ENCODE data around the gene BPIFA1. TPM values are rescaled to one million over a fixed set of nuclear protein-coding genes. Genes with fewer than 3 reads are reported as not detected.
A peak's percentile ranks its signal among the peaks of the same experiment; 100 is the strongest.

Gene BPIFA1
- polyA plus RNA-seq, 1 donor = not detected

DNA sequence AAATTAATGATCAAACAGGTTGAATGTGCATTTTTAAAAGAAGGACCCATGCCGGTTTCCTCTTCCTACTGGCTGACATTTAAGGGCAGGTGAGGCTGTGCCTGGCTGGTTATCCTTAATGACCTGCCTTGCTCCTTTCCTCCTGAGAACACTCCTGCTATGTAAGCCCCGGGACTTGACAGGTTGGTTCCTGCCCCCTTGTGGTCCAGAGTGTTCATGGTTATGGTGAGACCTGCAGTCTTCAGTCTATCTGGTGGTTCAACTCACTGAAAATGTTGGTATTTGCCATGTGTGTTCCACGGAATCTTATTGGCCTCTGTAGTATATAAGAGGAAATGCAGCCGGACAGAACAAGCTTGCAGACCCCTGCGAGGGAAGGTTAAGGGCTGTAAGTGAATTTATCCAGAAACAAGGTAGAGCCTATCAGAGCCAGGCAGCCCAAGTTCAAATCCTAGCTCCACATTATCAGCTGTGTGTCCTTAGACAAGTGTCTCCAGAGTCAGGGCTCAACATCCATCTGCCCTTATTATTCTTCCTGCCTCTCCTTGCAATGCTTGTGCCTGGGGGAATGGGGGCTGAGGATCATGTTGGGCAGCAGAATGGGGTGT is 23.9 kb upstream of the BPIFA1 start:
- Histone ChIP-seq H3K27me3 (ENCODE audit: control insufficient read depth, insufficient read depth, low read length) (no peaks in the 10 kb centered on the region), H3K4me1 (ENCODE audit: control insufficient read depth, insufficient read depth, low read length) (no peaks in the 10 kb centered on the region), H3K9me3 (ENCODE audit: control insufficient read depth, low read depth, low read length) (no peaks in the 10 kb centered on the region), H3K4me3 (ENCODE audit: low read length) (no peak overlapping the region), H3K27ac (ENCODE audit: low read length) (no peak overlapping the region), H3K36me3 (ENCODE audit: control insufficient read depth, insufficient read depth, low read length) (no peaks in the 10 kb centered on the region)
- WGBS (ENCODE audit: insufficient coverage, low lambda C conversion rate) = no CpG with 5 or more reads among the region's 5 CpGs
- DNase-seq = peak; percentile 26 to 34

DNA sequence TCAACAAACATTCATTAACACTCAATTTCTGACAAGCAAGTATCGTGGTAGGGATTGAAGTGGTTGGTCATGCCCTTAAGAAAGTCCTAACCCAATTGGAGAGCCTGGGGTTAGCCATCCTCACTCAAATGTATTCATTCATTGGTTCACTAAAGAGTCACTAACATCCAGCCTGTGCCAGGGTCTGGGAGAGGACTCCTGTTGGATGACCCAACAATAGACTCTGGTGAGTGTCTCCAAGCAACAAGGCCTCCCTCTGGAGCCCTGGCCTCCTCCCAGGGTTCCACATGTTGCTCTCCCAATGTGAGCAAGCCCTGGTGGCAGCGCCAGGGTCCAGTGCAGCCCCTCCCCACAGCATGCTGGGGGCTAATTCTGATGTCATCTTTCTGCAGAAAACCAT is 18.7 kb upstream of the BPIFA1 start, which contains the start of gene BPIFA3:
Gene BPIFA3 (plus strand): TSS at position 301 of the 400 bp plus-strand sequence. CDS start 185 bp downstream, outside the sequence.
- Histone ChIP-seq H3K9me3 (ENCODE audit: control insufficient read depth, low read depth, low read length) (no peaks in the 10 kb centered on the region), H3K27me3 (ENCODE audit: control insufficient read depth, insufficient read depth, low read length) (no peaks in the 10 kb centered on the region), H3K4me3 (ENCODE audit: low read length) (no peak within 1 kb of the TSS), H3K36me3 (ENCODE audit: control insufficient read depth, insufficient read depth, low read length) (no peaks in the 10 kb centered on the region), H3K4me1 (ENCODE audit: control insufficient read depth, insufficient read depth, low read length) (no peaks in the 10 kb centered on the region), H3K27ac (ENCODE audit: low read length) (no peak within 1 kb of the TSS)
- no CpG with 5 or more reads among the region's 2 CpGs for WGBS (ENCODE audit: insufficient coverage, low lambda C conversion rate)
- DNase-seq = no peak

DNA sequence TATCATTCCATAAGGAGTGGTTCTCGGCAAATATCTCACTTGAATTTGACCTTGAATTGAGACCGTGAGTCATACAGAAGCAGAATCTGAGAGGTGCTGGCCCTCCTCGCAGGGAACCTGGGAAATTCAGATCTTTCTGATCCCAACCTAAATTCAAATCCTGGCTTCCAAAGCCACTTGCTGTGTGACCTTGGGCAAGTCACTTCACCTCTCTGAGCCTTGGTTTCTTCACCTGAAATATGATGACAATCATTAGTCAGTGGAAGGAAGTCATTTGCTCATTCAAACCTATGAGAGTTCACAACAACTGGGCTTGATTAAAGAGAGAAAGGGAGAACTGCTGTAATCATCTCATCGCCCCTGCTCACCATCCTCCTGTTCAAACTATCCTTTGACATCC is 11.4 kb upstream of the BPIFA1 start:
- H3K36me3 ChIP-seq (ENCODE audit: control insufficient read depth, insufficient read depth, low read length) = no peaks in the 10 kb centered on the region
- no peaks in the 10 kb centered on the region for H3K4me1 ChIP-seq (ENCODE audit: control insufficient read depth, insufficient read depth, low read length)
- no peak for DNase-seq
- WGBS (ENCODE audit: insufficient coverage, low lambda C conversion rate) = no CpG with 5 or more reads among the region's 4 CpGs
- H3K9me3 ChIP-seq (ENCODE audit: control insufficient read depth, low read depth, low read length) = no peaks in the 10 kb centered on the region
- no peaks in the 10 kb centered on the region for H3K27me3 ChIP-seq (ENCODE audit: control insufficient read depth, insufficient read depth, low read length)
- no peak overlapping the region for H3K27ac ChIP-seq (ENCODE audit: low read length)
- no peak overlapping the region for H3K4me3 ChIP-seq (ENCODE audit: low read length)

DNA sequence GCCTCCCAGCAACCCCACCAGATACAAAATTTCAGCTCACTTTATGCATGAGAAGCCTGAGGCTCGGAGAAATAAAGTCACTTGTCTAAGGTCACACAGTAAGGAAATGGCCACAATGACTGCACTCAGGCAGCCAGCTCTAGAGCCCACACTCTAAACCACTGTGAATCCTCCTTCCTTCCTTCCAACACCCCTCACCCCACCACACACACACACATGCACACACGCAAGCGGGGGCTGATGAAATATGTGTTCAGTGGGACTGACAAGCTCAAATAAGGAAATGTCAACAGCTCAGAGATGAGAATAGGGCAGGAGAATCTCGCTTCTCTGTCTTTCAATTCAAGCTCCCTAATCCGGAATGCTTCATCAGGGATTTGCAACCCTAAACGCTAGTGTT is 6.0 kb upstream of the BPIFA1 start:
- WGBS (ENCODE audit: insufficient coverage, low lambda C conversion rate) = no CpG with 5 or more reads among the region's 6 CpGs
- H3K27me3 ChIP-seq (ENCODE audit: control insufficient read depth, insufficient read depth, low read length) = peaks cover 6% of the 10 kb centered on the region
- no peaks in the 10 kb centered on the region for H3K4me1 ChIP-seq (ENCODE audit: control insufficient read depth, insufficient read depth, low read length)
- no peaks in the 10 kb centered on the region for H3K36me3 ChIP-seq (ENCODE audit: control insufficient read depth, insufficient read depth, low read length)
- H3K9me3 ChIP-seq (ENCODE audit: control insufficient read depth, low read depth, low read length) = no peaks in the 10 kb centered on the region
- DNase-seq = no peak
- H3K27ac ChIP-seq (ENCODE audit: low read length) = no peak overlapping the region
- H3K4me3 ChIP-seq (ENCODE audit: low read length) = no peak overlapping the region

DNA sequence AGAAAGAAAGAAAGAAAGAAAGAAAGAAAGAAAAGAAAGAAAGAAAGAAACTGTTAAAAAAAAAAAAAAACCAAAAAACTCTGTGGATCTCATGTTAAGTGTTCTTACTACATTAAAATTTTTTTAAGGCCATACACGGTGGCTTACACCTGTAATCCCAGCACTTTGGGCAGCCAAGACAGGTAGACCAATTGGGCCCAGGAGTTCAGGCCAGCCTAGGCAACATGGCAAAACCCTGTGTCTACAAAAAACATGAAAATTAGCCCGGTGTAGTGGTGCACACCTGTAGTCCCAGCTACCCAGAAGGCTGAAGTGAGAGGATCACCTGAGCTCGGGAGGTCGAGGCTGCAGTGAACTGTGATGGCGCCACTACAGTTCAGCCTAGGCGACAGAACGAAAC is 4.6 kb upstream of the BPIFA1 start:
- Histone ChIP-seq H3K4me3 (ENCODE audit: low read length) (no peak overlapping the region), H3K4me1 (ENCODE audit: control insufficient read depth, insufficient read depth, low read length) (no peaks in the 10 kb centered on the region), H3K27ac (ENCODE audit: low read length) (no peak overlapping the region), H3K9me3 (ENCODE audit: control insufficient read depth, low read depth, low read length) (no peaks in the 10 kb centered on the region), H3K27me3 (ENCODE audit: control insufficient read depth, insufficient read depth, low read length) (peaks cover 6% of the 10 kb centered on the region), H3K36me3 (ENCODE audit: control insufficient read depth, insufficient read depth, low read length) (no peaks in the 10 kb centered on the region)
- no CpG with 5 or more reads among the region's 7 CpGs for WGBS (ENCODE audit: insufficient coverage, low lambda C conversion rate)
- no peak for DNase-seq

DNA sequence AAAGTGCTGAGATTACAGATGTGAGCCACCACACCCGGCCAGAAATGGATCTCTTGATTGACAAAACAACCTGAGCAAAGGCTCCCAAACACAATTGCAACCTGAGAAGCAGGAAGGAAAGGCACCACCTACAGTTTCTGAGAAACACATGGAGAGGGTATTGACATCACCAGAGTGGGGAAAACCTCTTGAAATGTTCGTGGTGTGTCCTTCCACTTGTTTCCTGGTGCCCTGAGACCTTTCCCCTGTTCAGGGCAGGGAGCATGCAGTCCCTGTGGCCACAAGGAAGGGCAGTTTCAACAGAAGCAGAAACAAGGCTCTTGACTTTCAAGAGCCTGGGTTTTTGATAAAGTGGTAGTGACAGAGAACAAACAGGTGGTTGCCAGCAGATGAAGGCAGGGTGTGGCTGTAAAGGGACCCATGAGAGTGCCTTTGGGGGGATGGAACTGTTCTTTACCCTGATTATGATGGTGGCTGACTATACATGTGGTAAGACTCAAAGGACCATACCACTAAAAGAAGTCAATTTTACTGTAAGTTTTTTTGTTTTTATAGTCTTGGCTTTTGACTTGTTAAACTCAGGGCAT is 3.2 kb upstream of the BPIFA1 start:
- Histone ChIP-seq H3K9me3 (ENCODE audit: control insufficient read depth, low read depth, low read length) (no peaks in the 10 kb centered on the region), H3K27ac (ENCODE audit: low read length) (no peak overlapping the region), H3K4me1 (ENCODE audit: control insufficient read depth, insufficient read depth, low read length) (no peaks in the 10 kb centered on the region), H3K27me3 (ENCODE audit: control insufficient read depth, insufficient read depth, low read length) (peaks cover 6% of the 10 kb centered on the region), H3K4me3 (ENCODE audit: low read length) (no peak overlapping the region), H3K36me3 (ENCODE audit: control insufficient read depth, insufficient read depth, low read length) (no peaks in the 10 kb centered on the region)
- no peak for DNase-seq
- no CpG with 5 or more reads among the region's 2 CpGs for WGBS (ENCODE audit: insufficient coverage, low lambda C conversion rate)

DNA sequence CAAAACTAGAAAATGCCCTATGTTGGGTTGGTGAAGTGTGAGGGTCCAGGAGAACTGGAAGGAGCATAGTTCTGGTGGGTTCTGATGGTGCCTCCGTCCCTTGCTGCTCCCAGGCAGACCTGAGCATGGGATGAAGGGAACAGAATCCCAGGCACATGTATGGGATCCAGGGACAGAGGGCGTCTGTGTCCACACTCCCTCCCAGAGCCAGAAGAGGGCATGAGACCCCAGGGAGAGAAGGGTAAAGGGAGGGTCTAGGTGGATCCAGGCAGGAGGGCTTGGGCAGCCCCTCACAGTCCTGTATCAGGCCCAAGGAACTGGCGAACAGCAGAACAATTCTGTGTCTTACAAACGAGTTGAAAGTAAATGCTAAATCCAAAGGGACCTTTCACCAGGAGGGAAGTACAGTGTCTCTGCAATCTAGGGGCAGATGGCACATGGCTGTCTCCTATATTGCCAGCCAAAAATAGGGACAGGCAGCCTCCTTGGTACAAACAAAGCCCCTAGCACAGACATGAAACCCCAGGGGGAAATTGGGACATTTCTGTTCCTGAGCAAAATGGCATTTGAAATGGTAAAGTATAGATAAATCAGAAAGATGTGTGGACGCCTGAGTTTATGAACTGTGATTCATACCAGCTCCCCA is 2.5 kb upstream of the BPIFA1 start:
- 100% methylated on average over 1 of the region's 5 CpGs for WGBS (ENCODE audit: insufficient coverage, low lambda C conversion rate)
- H3K9me3 ChIP-seq (ENCODE audit: control insufficient read depth, low read depth, low read length) = no peaks in the 10 kb centered on the region
- no peak for DNase-seq
- no peak overlapping the region for H3K27ac ChIP-seq (ENCODE audit: low read length)
- no peaks in the 10 kb centered on the region for H3K36me3 ChIP-seq (ENCODE audit: control insufficient read depth, insufficient read depth, low read length)
- H3K4me3 ChIP-seq (ENCODE audit: low read length) = no peak overlapping the region
- no peaks in the 10 kb centered on the region for H3K4me1 ChIP-seq (ENCODE audit: control insufficient read depth, insufficient read depth, low read length)
- H3K27me3 ChIP-seq (ENCODE audit: control insufficient read depth, insufficient read depth, low read length) = peaks cover 6% of the 10 kb centered on the region

DNA sequence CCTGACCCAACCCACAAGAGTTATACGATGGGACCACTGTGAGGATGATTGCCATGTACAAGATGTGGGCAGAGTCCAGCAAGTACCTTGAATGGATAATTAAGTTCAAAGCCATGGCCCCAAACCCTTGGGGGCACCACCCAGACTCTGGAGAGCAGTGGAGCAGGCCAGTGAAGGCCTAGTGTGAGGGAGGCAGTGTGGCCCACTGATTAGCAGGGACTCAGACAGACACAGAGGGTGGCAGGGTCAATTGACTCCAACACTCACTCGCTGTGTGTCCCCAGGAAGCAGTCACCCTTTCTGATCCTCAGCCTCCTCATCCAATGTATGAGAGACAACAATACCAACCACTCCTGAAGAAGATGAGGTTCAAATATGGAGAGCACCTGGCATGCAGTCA is 1.7 kb upstream of the BPIFA1 start:
- H3K36me3 ChIP-seq (ENCODE audit: control insufficient read depth, insufficient read depth, low read length) = no peaks in the 10 kb centered on the region
- no CpG with 5 or more reads among the region's 2 CpGs for WGBS (ENCODE audit: insufficient coverage, low lambda C conversion rate)
- DNase-seq = no peak
- peaks cover 6% of the 10 kb centered on the region for H3K27me3 ChIP-seq (ENCODE audit: control insufficient read depth, insufficient read depth, low read length)
- no peaks in the 10 kb centered on the region for H3K9me3 ChIP-seq (ENCODE audit: control insufficient read depth, low read depth, low read length)
- no peak overlapping the region for H3K4me3 ChIP-seq (ENCODE audit: low read length)
- no peaks in the 10 kb centered on the region for H3K4me1 ChIP-seq (ENCODE audit: control insufficient read depth, insufficient read depth, low read length)
- no peak overlapping the region for H3K27ac ChIP-seq (ENCODE audit: low read length)

DNA sequence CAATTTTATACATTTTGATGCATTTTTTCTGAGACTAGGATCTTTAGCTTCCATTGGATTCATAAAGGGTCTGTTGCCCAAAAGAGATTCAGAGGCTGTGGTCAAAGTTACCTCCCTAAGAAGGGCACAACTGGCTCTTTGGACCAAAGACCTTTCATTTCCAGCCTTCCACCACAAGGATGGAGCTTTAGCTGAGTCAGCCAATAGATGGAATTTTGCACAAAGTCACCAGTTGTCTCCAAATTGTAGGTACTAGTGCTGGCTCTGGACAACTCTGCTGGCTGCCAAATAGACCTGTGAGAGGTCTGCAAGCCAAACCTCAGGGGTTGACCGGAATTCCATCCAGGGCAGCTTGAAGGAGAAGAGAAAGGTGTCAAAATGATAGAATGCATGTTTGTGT is 555 bp downstream of the BPIFA1 start:
- H3K4me1 ChIP-seq (ENCODE audit: control insufficient read depth, insufficient read depth, low read length) = no peaks in the 10 kb centered on the region
- no peak overlapping the region for H3K27ac ChIP-seq (ENCODE audit: low read length)
- H3K27me3 ChIP-seq (ENCODE audit: control insufficient read depth, insufficient read depth, low read length) = peaks cover 6% of the 10 kb centered on the region
- H3K36me3 ChIP-seq (ENCODE audit: control insufficient read depth, insufficient read depth, low read length) = no peaks in the 10 kb centered on the region
- no CpG with 5 or more reads among the region's 1 CpG for WGBS (ENCODE audit: insufficient coverage, low lambda C conversion rate)
- DNase-seq = no peak
- H3K4me3 ChIP-seq (ENCODE audit: low read length) = no peak overlapping the region
- no peaks in the 10 kb centered on the region for H3K9me3 ChIP-seq (ENCODE audit: control insufficient read depth, low read depth, low read length)

DNA sequence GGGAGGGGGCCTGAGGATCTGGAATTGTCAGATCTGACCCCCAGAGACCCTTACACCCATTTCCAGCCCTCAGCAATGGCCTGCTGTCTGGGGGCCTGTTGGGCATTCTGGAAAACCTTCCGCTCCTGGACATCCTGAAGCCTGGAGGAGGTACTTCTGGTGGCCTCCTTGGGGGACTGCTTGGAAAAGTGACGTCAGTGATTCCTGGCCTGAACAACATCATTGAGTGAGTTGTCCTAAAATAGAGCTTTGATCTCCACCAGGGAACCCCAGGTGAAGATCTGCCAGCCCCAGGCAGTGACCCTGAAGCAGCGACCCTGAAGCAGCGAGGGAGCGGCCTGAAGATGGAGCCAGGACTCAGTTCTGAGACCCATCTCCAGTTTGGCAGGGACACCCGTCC is 2.2 kb downstream of the BPIFA1 start:
- WGBS (ENCODE audit: insufficient coverage, low lambda C conversion rate) = no CpG with 5 or more reads among the region's 6 CpGs

More for the DNA sequence above, 2.2 kb downstream of the BPIFA1 start:
- Histone ChIP-seq H3K27ac (ENCODE audit: low read length) (no peak overlapping the region), H3K36me3 (ENCODE audit: control insufficient read depth, insufficient read depth, low read length) (no peaks in the 10 kb centered on the region), H3K27me3 (ENCODE audit: control insufficient read depth, insufficient read depth, low read length) (peaks cover 2% of the 10 kb centered on the region), H3K9me3 (ENCODE audit: control insufficient read depth, low read depth, low read length) (no peaks in the 10 kb centered on the region), H3K4me1 (ENCODE audit: control insufficient read depth, insufficient read depth, low read length) (no peaks in the 10 kb centered on the region), H3K4me3 (ENCODE audit: low read length) (no peak overlapping the region)
- no peak for DNase-seq
